Right renal pelvis (tissue), 4 donors: ENCODE measurements around the gene C19orf12. TPM values are rescaled to one million over a fixed set of nuclear protein-coding genes. Genes with fewer than 3 reads are reported as not detected.

ENCODE experiments used
- DNase-seq, 4 donors: peaks; one replicate each; pipeline ENCODE4 v3.0.0-alpha.2; 2013; ENCODE audit warnings: low read depth in 4 of 4, low spot score in 3 of 4, missing footprints in 1 of 4
- polyA plus RNA-seq, 4 donors: library from polyadenylated mRNA; unstranded; fragments of 120-200 nt; gene quantifications; one replicate each; pipeline ENCODE4 v1.2.1, GENCODE V29; 2013; ENCODE audit not compliant: insufficient read length in 4 of 4

Gene C19orf12
- polyA plus RNA-seq, 4 donors, result 23.6 to 26.6 (median 24.4) TPM

DNA sequence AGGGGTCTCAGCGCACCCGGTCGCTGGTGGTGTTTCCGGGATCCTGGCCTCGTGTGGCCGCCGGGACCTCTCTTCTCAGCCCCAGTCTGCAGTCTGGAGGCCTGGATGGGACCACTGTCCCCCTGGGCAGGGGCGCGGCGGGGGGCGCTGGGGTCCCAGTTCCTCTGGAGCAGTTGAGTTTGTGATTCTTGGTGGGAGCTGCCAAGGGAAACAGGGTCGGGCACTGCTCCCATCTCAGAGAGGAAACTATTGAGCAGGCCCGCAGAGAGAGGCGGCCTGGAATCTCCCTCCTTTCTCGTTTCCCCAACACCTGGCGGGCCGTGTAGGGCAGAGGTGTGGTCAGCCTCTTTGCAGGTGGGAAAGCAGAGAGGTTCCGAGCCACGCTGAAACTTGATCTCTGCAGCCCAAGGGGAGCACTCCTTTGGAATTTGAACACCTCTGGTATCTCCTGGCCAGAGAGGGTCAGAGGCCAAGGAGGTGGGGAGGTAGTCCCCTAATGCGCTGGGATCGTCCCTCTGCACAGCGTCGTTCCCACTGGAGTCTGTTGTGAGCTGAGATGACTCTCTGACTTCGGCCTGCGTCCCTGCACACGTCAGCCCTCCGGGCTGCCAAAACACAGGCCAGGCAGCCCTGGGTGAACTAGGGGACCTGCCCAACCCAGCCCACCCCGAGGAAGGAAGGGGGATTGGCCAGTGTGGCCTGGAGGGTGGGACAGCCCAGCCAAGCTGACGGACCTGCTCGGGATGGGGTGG is 49.1 kb downstream of the C19orf12 start:
- DNase-seq, result no peak

GRCh38 chr19:29665215-29665825 is 49.7 kb downstream of the C19orf12 start, which contains the start of gene PLEKHF1:
Gene PLEKHF1 (plus strand): TSS chr19:29665461. CDS start chr19:29673840, 8,379 bp downstream.
- peak; percentile 68 to 75 (median 70) for DNase-seq

- DNase-seq, result no peak
These were observed 50.3 kb downstream of the C19orf12 start for GRCh38 chr19:29664753-29665214.

- no peak for DNase-seq
These were observed 51.0 kb downstream of the C19orf12 start for GRCh38 chr19:29663861-29664752.

DNA sequence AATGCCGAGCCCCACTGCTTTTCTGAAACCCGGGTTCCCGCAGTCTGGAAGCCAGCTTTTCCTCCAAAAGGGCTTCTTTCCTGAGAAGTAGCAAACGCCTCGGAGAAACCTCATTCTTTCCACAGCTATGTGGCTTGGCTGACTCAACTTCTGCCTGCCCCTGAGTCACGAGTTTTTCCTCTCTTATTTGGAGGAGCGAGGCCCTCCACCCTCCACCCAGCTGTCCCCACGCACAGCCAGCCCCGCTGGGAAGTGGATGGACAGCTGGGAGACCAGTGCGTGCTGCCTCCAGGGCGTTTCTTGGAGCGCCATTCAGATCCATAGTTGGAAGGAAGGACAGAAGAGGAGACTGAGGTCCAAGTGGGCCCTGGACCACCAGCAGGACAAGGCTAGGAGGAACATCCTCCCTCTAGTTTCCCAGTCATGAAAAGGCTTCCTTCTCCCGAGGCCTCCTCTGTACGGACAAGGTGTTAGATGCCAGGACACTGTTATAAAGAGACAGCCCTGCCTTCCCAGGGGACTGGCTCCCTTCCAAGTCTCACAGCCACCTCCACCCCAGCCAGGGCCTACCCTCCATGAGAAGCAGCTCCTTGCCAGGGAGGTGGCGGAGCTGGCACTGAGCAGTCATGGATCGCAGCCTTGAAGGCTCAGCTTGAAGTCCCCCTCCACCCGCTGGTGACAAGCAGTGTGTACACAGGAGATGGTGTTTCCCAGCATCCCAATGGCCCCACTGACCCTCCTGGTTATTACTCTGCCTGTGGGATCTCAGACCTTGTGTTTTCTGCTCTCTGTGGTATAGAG is 52.3 kb downstream of the C19orf12 start:
- DNase-seq, result no peak

DNA sequence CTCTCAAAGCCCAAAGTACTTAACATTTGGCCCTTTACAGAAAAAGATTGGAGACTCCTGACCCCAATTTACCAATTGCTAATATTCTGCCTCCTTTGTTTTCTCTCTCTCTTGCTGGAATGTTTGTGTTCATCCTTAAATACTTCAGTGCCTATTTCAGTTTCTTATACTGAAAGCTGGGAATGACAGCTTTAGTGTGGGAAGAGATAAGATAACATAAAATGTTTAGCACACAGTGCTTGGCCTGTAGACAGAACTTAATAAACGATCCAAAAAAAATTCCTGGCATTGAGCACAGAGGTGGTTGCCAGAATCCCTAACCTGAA is 52.8 kb downstream of the C19orf12 start:
- DNase-seq, result no peak

DNA sequence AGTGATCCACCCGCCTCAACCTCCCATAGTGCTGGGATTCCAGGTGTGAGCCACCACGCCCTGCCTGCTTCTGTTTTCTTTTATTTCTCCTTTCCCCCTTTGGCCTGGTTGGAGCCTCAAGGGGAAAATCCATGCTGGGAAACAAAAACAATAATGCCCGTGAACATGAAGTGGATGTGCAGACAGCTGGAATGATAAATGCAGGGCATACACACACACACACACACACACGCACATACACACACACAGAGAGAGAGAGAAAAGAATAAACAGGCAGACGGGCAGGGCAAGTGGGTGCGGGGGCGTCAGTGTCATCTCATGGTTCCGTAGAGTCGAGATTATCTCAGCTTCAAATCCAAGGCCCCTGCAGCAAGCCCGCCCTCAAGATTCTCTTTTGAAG is 54.2 kb downstream of the C19orf12 start:
- DNase-seq, result no peak

GRCh38 chr19:29658221-29658991 is 56.7 kb downstream of the C19orf12 start:
- no peak for DNase-seq

DNA sequence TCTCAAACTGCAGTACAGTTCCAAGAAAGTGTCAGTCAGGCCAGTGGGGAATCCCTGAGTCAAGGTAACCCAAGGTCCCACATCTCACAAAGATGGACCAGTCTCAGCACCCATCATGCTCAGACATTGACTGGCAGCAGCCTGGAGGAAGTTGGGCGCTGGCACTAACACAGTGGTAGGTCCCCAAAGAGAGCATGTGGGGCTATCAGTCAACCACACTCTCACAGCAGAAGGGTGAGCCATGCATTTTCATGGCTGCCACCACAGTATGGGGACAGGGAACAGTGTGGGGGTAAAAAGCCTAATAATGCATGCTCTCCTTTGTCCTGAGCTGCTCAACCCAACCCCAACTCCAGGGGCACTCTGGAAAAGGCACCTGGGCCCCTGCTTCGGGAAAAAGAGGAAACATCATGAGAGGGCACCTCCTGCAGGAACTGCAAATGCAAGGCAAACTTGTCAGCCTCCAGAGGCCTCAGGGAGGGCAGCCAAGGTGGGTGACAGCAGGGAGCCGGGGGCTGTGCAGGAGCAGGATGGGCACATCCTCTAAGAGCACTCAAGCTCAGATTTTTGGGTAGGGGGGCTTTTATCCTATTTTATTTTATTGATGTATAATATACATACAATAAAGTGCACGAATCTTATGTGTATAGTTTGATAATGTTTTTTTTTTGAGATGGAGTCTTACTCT is 59.3 kb downstream of the C19orf12 start:
- no peak for DNase-seq

DNA sequence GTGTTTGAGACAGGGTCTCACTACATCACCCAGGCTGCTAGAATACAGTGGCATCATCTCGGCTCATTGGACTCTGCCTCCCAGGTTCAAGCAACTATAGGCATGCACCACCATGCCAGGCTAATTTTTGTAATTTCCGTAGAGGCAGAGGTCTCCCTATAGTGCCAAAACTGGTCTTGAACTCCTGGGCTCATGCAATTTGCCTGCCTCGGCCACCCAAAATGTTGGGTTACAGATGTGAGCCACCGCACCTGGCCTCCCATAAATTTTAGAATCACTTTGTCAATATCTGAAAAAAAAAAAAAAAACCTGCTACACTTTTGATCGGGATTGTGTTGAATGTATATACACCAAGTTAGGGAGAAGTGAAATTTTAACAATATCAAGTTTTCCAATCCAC is 61.7 kb downstream of the C19orf12 start:
- DNase-seq, result no peak

DNA sequence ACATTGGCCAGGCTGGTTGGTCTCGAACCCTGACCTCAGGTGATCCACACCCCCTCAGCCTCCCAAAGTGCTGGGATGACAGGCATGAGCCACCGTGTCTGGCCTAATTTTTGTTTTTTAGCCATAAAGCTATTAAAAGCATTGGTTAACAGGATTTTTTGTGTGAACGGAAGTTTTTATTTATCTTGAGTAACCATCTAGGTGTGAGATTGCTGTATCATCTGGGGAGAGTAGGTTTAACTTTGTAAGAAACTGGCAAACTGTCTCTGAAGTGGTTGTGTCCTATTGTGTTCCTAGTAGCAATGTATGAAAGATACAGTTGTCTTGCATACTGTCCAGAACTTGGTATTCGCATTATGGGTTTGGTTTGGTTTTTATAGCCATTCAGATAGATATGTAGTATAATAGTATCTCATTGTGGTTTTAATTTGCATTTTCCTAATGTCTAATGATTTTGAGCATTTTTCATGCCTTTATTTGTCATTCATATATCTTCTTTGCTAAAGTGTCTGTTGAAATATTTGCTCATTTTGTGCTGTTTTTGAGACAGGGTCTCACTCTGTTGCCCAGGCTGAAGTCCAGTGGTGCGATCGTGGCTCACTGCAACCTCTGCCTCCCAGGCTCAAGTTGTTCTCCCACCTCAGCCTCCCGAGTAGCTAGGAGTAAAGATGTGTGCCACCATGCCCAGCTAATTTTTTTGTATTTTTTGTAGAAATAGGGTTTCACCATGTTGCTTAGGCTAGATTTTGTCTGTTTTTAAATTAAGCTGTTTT is 63.3 kb downstream of the C19orf12 start:
- no peak for DNase-seq

DNA sequence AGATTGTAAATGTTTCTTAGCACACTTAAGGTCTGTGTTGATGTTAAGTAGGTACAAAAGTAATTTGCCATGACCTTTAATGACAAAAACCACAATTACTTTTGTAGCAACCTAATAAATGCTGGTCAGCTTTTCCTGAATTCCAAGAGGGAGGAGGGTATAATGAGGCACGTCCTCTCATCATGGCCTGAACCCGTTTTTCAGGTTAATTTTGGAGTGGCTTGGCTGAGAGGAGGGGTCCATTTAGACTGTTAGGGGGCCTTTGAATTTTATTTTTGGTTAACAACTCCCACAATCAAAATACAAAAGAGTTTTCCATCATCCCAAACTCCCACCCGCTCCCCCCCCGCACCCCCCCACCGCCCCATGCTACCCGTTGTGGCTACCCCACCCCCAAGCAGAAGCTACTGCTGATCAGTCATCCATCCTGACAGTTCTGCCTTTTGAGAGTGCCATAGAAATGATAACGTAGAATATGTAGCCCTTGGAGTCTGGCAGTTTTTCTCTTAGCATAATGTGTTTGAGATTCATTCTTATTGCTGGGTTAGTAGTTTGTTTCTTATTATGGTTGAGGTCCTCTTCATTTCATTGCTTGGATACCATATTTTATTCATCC is 64.2 kb downstream of the C19orf12 start:
- no peak for DNase-seq

Other genes starting within 250 kb of the C19orf12 start
- under 1 TPM; 0.19 to 0.65 (median 0.45) TPM for gene VSTM2B, start 189.3 kb downstream of the C19orf12 start, polyA plus RNA-seq
- 10 to 100 TPM; 65.2 to 73.9 (median 73.5) TPM for gene POP4, start 109.0 kb downstream of the C19orf12 start, polyA plus RNA-seq
- 1 to 10 TPM; 1.5 to 2.4 (median 1.5) TPM for gene PLEKHF1, start 49.8 kb downstream of the C19orf12 start, polyA plus RNA-seq
- gene CCNE1, start 96.7 kb upstream of the C19orf12 start, polyA plus RNA-seq, result 1 to 10 TPM; 8.3 to 10.0 (median 9.4) TPM
- gene URI1, start 227.0 kb upstream of the C19orf12 start, polyA plus RNA-seq, result 100 to 1,000 TPM in 3 of 4 donors, 10 to 100 TPM in 1; 98.0 to 123 (median 119) TPM